Stomach (tissue), 4 donors: ENCODE measurements around the gene FAM237B.

Source experiments
- POLR2A ChIP-seq, 4 donors: fragments of 450-650 bp; IDR thresholded peaks; one replicate each; pipeline ENCODE4 v1.6.1; 2016; ENCODE audit warnings: antibody characterized with exemption in 4 of 4, control low read depth in 2 of 4, mild to moderate bottlenecking in 1 of 4, moderate library complexity in 1 of 4
- TF ChIP-seq, protein P1 (sequence below), 7 experiments: fragments of 450-650 bp in 4 of 7; fragments of 200-600 bp in 3 of 7; sonication (generic) in 3 of 7; IDR thresholded peaks; one replicate each; pipeline ENCODE4 v1.5.1; 2016 to 2019; ENCODE audit warnings: antibody characterized with exemption in 7 of 7, control low read depth in 2 of 7, mild to moderate bottlenecking in 1 of 7

GRCh38 chr7:90266808-90267207 lies 54.3 kb downstream of the FAM237B start:
- TF ChIP-seq, protein P1, sequence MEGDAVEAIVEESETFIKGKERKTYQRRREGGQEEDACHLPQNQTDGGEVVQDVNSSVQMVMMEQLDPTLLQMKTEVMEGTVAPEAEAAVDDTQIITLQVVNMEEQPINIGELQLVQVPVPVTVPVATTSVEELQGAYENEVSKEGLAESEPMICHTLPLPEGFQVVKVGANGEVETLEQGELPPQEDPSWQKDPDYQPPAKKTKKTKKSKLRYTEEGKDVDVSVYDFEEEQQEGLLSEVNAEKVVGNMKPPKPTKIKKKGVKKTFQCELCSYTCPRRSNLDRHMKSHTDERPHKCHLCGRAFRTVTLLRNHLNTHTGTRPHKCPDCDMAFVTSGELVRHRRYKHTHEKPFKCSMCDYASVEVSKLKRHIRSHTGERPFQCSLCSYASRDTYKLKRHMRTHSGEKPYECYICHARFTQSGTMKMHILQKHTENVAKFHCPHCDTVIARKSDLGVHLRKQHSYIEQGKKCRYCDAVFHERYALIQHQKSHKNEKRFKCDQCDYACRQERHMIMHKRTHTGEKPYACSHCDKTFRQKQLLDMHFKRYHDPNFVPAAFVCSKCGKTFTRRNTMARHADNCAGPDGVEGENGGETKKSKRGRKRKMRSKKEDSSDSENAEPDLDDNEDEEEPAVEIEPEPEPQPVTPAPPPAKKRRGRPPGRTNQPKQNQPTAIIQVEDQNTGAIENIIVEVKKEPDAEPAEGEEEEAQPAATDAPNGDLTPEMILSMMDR (IDR thresholded peaks at IDR 0.05): no peak
- TF ChIP-seq POLR2A (IDR thresholded peaks at IDR 0.05): no peak
